ENCODE results near the gene PRR16. TPM values are rescaled to one million over a fixed set of nuclear protein-coding genes. Genes with fewer than 3 reads are reported as not detected.

The PRR16 gene
- total RNA-seq, 4 donors from 2014 or later, result 8.3 to 12.1 (median 10.5) TPM

GRCh38 chr5:120535900-120536299 is 71.8 kb downstream of the PRR16 start:
- no peak for TF ChIP-seq CTCF (IDR thresholded peaks at IDR 0.05; ENCODE audit: low read depth)

DNA sequence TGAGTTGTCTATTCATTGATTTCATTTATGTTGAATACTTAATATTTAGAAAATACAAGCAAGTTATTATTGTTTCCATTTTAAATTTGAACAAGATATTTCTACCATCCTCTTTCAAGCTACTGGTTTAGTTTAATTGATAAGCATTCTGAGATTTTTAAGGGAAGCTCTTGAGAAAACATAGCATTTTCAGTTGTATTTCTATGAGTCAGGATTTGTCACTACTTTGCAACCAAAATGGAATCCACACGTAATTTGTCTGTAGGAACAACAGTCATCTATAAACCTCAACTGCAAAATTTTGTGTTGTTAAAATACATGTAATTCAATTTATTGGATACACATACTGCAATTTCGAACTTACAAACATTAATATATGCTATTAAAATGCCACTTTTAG is 74.0 kb downstream of the PRR16 start:
- TF ChIP-seq CTCF (IDR thresholded peaks at IDR 0.05; ENCODE audit: low read depth), result no peak

DNA sequence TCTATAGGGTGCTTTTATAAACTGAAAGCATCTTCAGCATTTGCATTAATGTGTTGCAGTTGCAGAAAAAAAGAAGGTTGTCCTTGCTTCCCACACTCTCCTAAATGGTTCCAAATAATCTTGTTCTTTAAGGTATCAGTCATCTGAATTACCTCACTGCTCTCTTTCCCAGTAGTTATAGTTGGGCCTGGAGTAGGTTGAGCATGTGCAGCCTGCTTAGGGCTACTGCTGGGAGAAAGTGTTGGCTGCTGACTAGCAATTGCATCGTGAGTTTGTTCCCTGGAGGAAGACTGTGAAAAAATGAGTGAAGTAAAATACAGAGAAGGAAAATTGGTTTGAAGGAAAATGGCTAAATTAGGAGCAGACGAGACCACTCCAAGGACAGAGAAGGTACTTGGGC is 74.5 kb downstream of the PRR16 start:
- TF ChIP-seq CTCF (IDR thresholded peaks at IDR 0.05; ENCODE audit: low read depth), result no peak

DNA sequence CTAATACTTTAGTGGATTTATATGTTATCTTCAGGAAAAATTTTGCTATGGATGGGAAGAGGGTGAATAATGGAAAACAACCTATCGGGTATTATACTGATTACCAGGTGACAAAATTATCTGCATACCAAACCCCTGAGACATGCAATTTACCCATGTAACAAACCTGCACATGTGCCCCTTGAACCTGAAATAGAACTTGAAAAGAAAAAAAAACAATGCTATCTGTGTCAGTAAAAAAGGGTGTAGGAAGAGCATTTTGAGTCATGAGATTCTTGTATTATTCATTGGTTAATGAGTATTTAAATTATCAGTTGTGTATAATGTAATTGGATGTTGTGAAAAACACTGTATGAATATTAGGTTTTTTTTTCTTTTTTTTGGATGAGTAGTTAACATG is 75.4 kb downstream of the PRR16 start:
- TF ChIP-seq CTCF (IDR thresholded peaks at IDR 0.05; ENCODE audit: low read depth), result no peak

GRCh38 chr5:120540097-120540496 is 76.0 kb downstream of the PRR16 start:
- no peak for TF ChIP-seq CTCF (IDR thresholded peaks at IDR 0.05; ENCODE audit: low read depth)

DNA sequence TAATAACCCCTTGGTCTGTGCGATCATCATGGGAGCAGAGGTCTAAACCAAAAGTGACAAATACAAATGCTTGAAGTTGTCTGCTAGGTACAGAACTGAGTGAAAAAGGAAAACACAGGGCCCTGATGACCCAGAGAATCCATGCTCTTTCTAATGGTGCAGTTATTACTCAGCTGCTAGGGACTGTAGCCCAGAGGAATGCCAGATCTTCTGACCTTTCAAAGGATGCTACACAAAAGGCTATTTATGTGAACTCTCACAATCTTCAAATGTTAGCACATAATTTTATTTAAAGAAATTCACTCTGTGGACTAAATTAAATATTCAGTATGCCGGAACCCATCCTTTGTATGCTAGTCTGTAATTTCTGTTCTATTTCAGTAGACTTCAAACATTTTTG is 79.9 kb downstream of the PRR16 start:
- no peak for TF ChIP-seq CTCF (IDR thresholded peaks at IDR 0.05; ENCODE audit: low read depth)

DNA sequence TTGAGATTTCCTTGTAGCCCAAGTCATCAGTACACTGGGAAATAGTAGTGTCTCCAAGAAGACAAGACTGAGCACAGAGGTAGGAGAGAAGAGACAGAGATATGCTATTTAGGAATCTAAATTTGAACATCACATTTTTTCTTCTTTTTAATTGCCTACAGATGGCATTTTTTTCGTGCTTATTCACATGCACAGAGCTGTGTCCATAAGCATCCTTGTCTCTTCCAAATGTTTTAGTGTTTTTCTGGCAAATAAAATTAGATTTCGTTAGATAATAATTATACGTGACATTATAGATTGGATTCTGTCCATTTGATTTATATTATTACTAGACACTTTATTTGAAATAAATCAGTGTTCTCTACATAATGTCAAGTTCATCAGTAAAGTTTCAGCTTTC is 80.9 kb downstream of the PRR16 start:
- no peak for TF ChIP-seq CTCF (IDR thresholded peaks at IDR 0.05; ENCODE audit: low read depth)

Data from subcutaneous adipose tissue (tissue), 4 donors.